ENCODE data around the gene LAMA5.
A peak's percentile ranks its signal among the peaks of the same experiment; 100 is the strongest.

Gene LAMA5

GRCh38 chr20:62299666-62300236 is 67.4 kb downstream of the LAMA5 start:
- Mint-ChIP-seq H3K36me3 (peaks cover 46% of the 10 kb centered on the region), H3K27ac (no peak overlapping the region), H3K4me3 (no peak overlapping the region), H3K4me1 (peaks cover 29% of the 10 kb centered on the region), H3K9me3 (no peaks in the 10 kb centered on the region)
- DNase-seq (ENCODE audit: low spot score in 2 of 2) (no peak), ATAC-seq (no peak)

DNA sequence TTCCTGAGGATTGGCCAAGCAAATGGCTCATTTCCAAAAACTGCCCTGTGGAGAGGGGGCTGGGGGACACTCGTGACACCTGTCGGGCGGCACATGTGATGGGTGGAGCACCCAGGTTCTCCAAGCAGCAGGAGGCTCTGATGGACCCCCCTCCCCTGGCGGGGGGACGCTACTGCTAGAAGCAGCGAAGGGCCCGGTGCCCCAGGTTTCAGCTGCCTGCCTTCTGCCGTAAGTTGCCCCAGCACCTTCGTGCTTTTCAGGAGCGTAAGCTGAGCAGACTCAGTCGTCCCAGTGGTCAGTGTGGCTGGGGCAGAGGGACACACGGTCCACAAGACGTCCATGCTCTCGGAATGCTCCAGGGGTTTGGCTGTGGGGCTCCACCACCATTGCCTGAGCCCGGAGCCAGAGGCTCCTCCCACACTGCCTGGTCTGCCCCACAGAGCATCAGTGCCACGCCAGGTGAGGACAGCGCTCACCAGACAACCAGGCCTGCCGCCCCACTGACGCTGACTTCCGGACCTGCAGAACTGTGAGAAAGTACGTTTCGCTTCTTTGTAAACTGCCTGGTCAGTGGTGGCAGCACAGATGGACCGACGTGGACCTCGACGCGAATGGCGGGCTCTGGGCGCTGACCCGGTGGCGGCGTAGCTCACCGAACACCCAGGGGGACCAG is 68.4 kb downstream of the LAMA5 start:
- Mint-ChIP-seq H3K4me3 (no peak overlapping the region), H3K4me1 (peaks cover 20% of the 10 kb centered on the region), H3K27ac (no peak overlapping the region), H3K9me3 (no peaks in the 10 kb centered on the region), H3K36me3 (peaks cover 46% of the 10 kb centered on the region)
- DNase-seq (ENCODE audit: low spot score in 2 of 2) (no peak), ATAC-seq (no peak)

DNA sequence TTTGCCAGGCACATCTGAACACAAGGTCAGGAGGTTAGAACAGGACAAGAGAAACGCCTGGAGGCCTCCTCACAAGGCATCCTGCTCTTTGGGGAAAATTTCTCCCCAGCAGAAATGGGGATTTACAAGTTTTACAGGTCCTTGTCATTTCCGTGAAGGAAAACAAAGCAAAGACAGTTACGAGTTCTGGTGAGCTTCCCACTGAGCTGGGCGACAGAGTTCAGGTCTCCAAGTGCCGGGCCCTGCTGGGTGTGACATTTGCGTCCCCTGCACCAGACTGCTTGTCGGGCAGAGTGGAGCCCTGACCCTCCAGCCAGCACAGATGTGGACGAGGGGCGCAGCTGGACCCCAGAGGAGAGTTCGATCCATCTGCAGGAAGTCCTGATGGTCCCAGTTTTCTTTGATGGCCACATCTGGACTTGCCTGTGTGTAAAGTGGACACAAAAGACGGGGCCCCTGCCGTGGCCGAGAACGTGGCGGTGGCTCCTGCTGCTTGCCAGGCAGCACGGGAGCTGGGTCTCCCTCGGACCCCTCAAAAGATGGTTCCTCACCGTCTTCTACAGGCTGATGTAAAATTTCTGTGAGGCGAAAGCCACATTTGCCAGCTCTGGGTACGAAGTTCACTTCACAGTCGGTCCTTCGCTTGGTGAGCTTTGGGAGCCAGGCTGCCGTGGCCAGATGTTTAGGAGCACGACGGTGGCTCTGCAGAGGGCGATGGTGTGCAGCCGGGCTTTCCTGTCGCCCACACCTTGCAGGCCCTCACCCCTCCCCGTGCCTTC is 69.5 kb downstream of the LAMA5 start:
- ATAC-seq (no peak), DNase-seq (ENCODE audit: low spot score in 2 of 2) (no peak)
- H3K4me3 Mint-ChIP-seq: no peak overlapping the region
- no peaks in the 10 kb centered on the region for H3K9me3 Mint-ChIP-seq
- peaks cover 44% of the 10 kb centered on the region for H3K36me3 Mint-ChIP-seq
- H3K4me1 Mint-ChIP-seq: peaks cover 18% of the 10 kb centered on the region
- H3K27ac Mint-ChIP-seq: no peak overlapping the region

DNA sequence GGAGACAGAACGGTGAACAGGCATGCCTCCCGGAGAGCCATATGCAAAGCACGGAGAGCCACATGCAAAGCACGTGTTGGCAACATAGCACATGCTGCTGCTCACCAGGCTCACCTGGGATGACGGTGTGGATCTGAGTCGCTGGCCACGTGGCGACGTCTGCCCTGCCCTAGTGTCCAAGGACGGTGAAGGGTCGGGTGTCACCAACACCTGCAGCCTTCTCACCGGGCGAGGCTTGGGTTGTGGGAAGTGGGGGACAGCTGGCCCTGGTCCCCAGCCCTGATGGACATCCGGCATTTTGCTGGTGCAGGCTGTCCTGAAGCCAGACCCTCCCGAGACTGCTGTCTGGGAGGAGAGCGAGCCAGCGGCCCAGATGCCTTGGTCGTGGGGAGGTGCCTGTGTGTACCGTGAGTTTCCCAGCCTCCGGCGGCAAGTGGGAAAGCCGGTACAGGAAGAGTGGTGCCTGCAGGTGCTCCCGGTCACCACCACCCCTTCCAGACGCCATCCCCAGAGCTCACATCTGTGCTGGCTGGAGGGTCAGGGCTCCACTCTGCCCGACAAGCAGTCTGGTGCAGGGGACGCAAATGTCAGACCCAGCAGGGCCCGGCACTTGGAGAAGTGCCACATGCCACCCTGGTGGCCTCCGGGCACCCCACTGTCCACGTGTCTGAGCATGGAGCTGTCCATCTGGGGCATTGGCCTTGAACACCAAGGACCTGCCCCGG is 70.2 kb downstream of the LAMA5 start:
- ATAC-seq: no peak
- Mint-ChIP-seq H3K27ac (no peak overlapping the region), H3K36me3 (peaks cover 37% of the 10 kb centered on the region), H3K9me3 (no peaks in the 10 kb centered on the region), H3K4me1 (peaks cover 21% of the 10 kb centered on the region), H3K4me3 (no peak overlapping the region)
- DNase-seq (ENCODE audit: low spot score in 2 of 2): no peak

GRCh38 chr20:62294516-62294915 is 72.6 kb downstream of the LAMA5 start:
- Mint-ChIP-seq H3K9me3 (no peaks in the 10 kb centered on the region), H3K36me3 (peaks cover 35% of the 10 kb centered on the region), H3K4me1 (peaks cover 15% of the 10 kb centered on the region), H3K4me3 (no peak overlapping the region), H3K27ac (no peak overlapping the region)
- ATAC-seq (no peak), DNase-seq (ENCODE audit: low spot score in 2 of 2) (no peak)

DNA sequence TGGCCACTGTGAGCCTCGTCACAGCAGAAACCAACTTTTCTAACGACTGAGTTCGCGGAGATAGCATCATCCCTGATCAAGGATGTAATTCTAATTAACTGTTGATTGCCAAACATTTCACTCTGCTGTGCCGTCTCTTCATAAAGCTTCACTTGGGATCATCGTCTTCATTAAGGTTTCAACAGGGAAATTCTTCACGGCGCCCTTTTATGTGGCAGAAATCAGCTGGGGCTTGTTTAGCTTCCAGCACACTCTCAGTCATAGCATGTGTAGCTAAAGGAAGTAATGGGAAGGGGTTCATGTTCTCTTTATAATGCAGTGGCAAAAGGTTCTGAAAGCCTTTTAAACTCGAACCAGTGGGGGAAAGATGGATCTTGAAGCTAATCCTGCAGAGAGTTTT is 73.2 kb downstream of the LAMA5 start:
- no peaks in the 10 kb centered on the region for H3K9me3 Mint-ChIP-seq
- no peak overlapping the region for H3K4me3 Mint-ChIP-seq
- DNase-seq (ENCODE audit: low spot score in 2 of 2) (no peak), ATAC-seq (no peak)
- H3K4me1 Mint-ChIP-seq: peaks cover 14% of the 10 kb centered on the region
- peaks cover 39% of the 10 kb centered on the region for H3K36me3 Mint-ChIP-seq
- H3K27ac Mint-ChIP-seq: no peak overlapping the region

DNA sequence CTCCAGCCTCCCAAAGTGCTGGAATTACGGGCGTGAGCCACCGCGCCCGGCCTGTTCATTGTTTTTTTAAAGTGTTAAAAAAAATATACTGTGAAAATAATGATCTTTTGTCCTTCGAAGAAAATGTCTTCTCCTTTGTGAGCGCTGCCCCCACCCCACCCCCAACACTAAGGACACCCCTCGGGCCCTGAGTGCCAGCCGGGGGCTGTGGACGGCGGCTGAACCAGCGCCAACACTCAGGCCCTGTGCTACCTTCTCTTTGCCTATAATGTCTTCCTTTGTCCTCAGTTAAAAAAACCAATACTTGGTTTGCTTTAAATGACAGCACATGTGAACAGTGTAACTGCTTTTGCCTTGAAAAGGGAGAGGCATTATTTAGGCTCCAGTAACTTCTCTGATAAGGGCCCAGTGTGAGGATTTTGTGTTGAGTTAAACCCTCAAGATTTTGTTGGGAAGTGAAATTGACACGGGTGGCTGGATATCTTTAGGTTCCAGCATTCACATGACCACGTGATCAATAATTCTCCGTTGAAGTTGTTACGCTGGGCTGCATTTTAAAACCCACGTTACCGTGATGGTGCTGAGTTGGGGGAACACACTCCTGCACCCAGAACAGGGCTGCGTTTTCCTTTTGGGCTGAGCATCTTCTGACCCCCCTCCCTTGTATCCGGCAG is 73.9 kb downstream of the LAMA5 start:
- Mint-ChIP-seq H3K9me3 (no peaks in the 10 kb centered on the region), H3K27ac (peak overlapping the region; percentile 87), H3K36me3 (peaks cover 39% of the 10 kb centered on the region), H3K4me3 (no peak overlapping the region), H3K4me1 (peaks cover 14% of the 10 kb centered on the region)
- DNase-seq (ENCODE audit: low spot score in 2 of 2): no peak
- no peak for ATAC-seq

GRCh38 chr20:62292108-62292507 is 75.0 kb downstream of the LAMA5 start:
- no peak overlapping the region for H3K4me3 Mint-ChIP-seq
- ATAC-seq: peak; percentile 78
- DNase-seq (ENCODE audit: low spot score in 2 of 2): no peak
- peak overlapping the region; percentile 87 for H3K27ac Mint-ChIP-seq
- no peaks in the 10 kb centered on the region for H3K9me3 Mint-ChIP-seq
- peaks cover 14% of the 10 kb centered on the region for H3K4me1 Mint-ChIP-seq
- H3K36me3 Mint-ChIP-seq: peaks cover 41% of the 10 kb centered on the region

DNA sequence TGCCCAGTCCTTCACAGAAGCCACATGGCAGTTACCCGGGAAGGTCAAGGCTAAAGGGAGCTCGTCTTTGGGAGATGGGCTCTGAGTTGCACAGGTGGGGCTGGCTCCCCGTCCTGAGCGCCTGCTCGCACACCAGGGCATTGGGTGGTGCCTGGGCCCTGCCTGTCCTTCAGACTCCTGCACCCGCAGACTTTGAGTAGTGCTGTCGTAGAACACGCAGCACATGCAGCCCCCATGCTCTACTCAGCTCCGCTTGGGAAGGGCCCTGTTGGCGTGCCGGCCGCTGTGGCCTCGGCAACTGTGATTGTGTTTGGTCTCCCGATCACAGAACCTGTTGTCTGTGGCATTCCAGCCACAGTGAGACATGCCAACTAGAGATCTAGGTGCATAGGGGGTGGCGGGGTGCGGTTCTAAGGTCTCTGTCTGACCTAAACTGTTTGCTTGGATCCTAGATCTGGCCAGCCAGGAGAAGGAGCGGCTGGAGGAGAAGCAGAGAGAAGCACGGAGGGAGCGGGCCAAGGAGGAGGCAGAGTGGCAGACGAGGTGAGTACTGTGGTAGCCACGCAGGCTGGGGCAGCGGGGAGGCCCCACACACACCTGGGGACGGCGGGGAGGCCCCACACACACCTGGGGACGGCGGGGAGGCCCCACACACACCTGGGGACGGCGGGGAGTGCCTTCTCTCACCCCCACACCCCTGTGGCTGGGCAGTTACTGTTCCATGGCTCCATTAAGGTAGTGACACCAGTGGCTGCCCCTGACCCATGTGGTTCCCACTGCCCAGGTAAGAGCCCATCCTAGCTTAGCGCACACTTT is 75.7 kb downstream of the LAMA5 start:
- DNase-seq (ENCODE audit: low spot score in 2 of 2) (no peak), ATAC-seq (peak; percentile 31)
- peaks cover 45% of the 10 kb centered on the region for H3K36me3 Mint-ChIP-seq
- peak overlapping the region; percentile 87 for H3K27ac Mint-ChIP-seq
- H3K4me1 Mint-ChIP-seq: peaks cover 14% of the 10 kb centered on the region
- H3K9me3 Mint-ChIP-seq: no peaks in the 10 kb centered on the region
- no peak overlapping the region for H3K4me3 Mint-ChIP-seq

DNA sequence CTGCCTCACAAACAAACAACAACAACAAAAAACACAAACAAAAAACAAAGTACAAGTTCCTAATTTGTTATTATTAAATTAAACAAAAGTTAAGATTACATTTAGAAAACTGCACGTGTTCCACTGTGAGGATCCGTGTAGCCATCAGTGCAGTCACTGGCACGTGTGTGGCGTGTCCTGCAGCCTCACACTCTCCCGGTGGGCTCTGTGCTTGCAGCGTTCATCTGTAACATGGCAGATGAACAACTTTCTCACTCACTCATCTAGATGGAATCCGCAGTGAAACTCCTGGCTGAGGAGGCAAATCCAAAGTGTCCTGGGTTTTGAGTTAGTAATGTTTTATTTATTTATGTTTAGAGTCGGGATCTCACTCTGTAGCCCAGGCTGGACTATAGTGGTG is 77.2 kb downstream of the LAMA5 start:
- ATAC-seq: no peak
- H3K36me3 Mint-ChIP-seq: peaks cover 42% of the 10 kb centered on the region

DNA sequence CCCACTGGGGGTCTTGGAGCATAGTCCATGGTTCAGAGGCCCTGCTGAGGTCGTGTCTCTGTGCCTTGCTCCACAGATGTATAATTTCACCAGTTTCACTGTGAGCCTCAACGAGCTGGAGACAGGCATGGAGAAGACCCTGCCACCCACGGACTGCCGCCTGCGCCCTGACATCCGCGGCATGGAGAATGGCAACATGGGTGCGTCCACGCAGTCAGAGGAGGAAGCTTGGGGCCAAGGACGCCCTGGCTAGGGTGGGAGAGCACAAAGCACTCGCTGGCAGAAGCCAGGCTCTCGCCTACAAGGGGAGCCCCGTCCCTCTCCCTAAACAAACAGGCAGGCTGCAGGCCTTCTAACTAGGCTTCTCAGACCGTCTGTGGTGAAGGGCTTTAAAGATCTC is 78.0 kb downstream of the LAMA5 start:
- no peak overlapping the region for H3K27ac Mint-ChIP-seq
- no peaks in the 10 kb centered on the region for H3K9me3 Mint-ChIP-seq
- DNase-seq (ENCODE audit: low spot score in 2 of 2): no peak
- peaks cover 40% of the 10 kb centered on the region for H3K36me3 Mint-ChIP-seq
- no peak for ATAC-seq
- H3K4me1 Mint-ChIP-seq: peaks cover 14% of the 10 kb centered on the region
- H3K4me3 Mint-ChIP-seq: no peak overlapping the region

More for the DNA sequence above, 77.2 kb downstream of the LAMA5 start:
- no peaks in the 10 kb centered on the region for H3K9me3 Mint-ChIP-seq
- H3K27ac Mint-ChIP-seq: no peak overlapping the region
- H3K4me3 Mint-ChIP-seq: no peak overlapping the region
- DNase-seq (ENCODE audit: low spot score in 2 of 2): no peak
- H3K4me1 Mint-ChIP-seq: peaks cover 14% of the 10 kb centered on the region

DNA sequence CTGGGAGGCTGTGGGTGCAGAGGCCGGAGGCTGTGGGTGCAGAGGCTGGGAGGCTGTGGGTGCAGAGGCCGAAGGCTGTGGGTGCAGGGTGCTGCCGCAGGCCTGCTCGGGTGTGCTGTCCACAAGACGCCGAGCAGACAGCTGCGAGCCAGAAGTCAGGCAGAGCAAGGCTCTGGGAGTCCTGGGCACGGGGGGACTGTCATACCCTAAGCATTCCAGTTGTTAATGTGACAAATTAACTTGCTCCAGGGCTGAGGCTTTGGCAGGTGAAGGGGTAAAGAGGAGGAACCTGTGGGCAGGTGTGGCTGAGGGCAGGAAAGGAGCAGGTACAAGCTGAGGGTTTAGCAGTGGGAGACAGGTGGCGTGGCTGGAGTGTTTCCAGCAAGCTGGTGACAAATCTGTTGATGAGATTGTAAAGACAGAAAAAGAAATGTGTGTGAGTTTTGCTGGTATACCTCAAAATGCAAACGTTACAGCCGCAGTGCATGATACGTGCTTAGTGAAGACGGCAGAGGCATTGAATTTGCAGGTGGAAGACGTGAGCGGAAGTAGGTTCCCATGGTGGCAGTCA is 78.5 kb downstream of the LAMA5 start:
- Mint-ChIP-seq H3K36me3 (peaks cover 40% of the 10 kb centered on the region), H3K27ac (no peak overlapping the region), H3K4me1 (peaks cover 14% of the 10 kb centered on the region), H3K9me3 (no peaks in the 10 kb centered on the region), H3K4me3 (no peak overlapping the region)
- DNase-seq (ENCODE audit: low spot score in 2 of 2) (no peak), ATAC-seq (no peak)

GRCh38 chr20:62287759-62288534 is 79.2 kb downstream of the LAMA5 start:
- ATAC-seq: no peak
- peaks cover 14% of the 10 kb centered on the region for H3K4me1 Mint-ChIP-seq
- H3K4me3 Mint-ChIP-seq: no peak overlapping the region

More at GRCh38 chr20:62287759-62288534, 79.2 kb downstream of the LAMA5 start:
- Mint-ChIP-seq H3K27ac (no peak overlapping the region), H3K9me3 (no peaks in the 10 kb centered on the region), H3K36me3 (peaks cover 43% of the 10 kb centered on the region)
- no peak for DNase-seq (ENCODE audit: low spot score in 2 of 2)

All from stimulated activated effector memory CD8-positive, alpha-beta T cell treated with anti-CD3 and anti-CD28 coated beads, Interleukin-12 subunit alpha, Interleukin-12 subunit beta, amount 100 ng/mL, for 72 hours (primary cell).